Stimulated activated CD4-positive, alpha-beta T cell treated with anti-CD3 and anti-CD28 coated beads, Interleukin-12 subunit alpha, Interleukin-12 subunit beta, amount 100 ng/mL, for 48 hours (primary cell): ENCODE data around the gene CCL15.
"Not testable (repeated sequence)": the region's sequence is repeated elsewhere in the genome, so short reads cannot be mapped to it uniquely, and the experiment has no call there.

Source experiments
- DNase-seq, 3 donors: peaks; one replicate each; pipeline ENCODE4 v3.0.0-alpha.2; 2020; ENCODE audit warnings: low read depth in 2 of 3, low spot score in 1 of 3

Gene CCL15, protein sequence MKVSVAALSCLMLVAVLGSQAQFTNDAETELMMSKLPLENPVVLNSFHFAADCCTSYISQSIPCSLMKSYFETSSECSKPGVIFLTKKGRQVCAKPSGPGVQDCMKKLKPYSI

DNA sequence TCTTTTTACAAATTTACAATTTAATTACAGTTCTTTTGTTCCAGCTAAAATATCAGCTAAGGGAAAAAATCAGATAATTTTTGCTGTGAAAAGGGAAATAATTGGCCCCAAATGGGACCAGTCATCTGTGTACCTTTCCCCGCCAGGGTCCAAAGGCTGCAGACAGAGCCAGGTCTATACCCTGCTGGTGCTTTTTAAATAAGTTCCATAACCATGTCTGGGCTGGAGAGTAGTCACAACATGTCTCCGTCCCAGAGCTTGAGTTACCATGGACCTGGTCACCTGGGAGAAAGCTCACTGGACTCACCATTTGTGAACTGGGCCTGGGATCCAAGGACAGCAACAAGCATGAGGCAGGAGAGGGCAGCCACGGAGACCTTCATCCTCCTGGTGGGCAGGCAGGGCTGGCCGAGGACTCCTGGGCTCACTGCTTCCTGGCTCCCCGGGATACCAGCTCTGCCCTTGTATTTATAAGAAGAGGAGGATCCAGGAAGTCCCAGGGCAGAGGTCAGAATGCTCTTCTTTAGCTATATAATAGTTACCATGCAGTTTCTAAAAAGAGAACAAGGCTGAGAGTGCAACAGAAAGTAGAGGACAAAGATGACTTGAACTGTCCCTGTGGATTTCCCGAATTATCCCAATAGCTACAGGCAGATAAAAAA is at the start of gene CCL15:
Gene CCL15, minus strand, starts transcription at position 444 of the 662 bp plus-strand sequence. Its CDS starts 61 bp downstream, at position 383.
- no peak for DNase-seq

DNA sequence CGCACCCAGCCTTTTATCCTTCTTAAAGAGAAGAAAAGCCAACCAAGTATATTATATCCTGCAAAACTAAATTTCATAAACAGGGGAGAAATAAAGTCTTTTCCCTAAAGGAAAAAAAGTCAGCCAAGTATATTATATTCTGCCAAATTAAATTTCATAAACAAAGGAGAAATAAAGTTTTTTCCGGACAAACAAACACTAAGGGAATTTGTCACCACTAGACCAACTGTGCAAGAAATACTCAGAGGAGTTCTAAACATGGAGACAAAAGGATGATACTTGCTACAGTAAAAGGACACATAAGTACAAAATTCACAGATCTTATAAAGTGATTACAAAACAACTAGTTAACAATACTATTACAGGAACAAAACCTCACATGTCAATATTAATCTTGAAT is 48.3 kb upstream of the CCL15 start:
- no peak for DNase-seq

- no peak for DNase-seq
Observed at GRCh38 chr17:36048066-36048465, 46.7 kb upstream of the CCL15 start.

DNA sequence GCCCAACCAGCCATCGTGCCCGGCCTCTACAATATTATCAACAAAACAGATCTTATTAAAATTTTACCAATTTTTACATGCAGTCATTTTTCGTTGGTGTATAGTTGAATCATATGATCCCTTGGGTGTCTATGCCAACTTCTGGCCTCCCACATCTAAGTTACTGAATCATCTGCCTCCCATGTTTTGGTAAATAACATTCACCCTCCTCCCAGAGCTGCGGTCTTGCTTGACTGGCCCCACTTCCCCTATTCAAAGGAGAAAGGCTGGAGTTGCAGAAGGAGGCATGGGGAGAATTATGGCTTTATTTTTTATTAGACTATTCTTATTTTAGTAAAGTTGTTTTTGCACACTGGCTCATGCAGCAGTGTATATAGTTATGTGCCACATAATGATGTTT is 34.9 kb upstream of the CCL15 start:
- no peak for DNase-seq

DNA sequence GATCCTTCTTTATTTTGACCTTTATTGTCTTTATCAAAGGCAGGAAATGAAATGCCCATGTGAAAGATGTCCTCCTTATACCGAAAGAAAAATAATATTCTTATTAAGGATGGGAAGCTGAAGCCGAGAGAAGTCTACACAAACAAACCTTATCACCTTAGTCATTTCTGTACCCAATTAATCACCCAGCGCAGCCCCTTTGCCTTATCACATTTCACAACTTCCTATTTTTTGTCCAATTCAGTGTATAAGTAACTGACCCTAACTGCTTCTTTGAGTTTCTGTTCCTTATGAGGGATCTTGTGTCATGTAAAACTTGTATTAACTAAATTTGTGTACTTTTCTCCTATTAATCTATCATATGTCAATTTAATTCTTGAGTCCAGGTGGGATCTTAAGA is 32.8 kb upstream of the CCL15 start:
- DNase-seq, result no peak

DNA sequence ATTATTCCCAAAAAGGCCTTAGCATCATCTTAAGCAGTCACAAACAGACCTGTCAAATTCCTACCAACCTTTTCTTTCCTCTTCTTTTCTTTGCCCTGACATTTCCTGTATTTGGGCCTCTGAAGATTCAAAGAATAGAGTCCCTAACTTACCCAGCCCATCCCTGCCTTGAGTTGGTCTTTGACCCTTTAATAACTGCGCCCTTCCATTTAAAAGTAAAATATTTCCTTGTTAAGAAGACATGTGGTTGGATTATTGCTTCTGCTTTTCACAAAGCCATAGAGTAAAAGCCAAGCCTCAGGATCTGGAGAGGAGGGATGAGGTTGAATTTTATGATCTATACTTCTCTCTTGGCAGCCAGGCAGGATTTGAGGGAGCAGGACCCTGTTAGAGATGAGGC is 29.6 kb upstream of the CCL15 start:
- no peak for DNase-seq

- no peak for DNase-seq
Observed at GRCh38 chr17:36027761-36028160, 26.4 kb upstream of the CCL15 start.

DNA sequence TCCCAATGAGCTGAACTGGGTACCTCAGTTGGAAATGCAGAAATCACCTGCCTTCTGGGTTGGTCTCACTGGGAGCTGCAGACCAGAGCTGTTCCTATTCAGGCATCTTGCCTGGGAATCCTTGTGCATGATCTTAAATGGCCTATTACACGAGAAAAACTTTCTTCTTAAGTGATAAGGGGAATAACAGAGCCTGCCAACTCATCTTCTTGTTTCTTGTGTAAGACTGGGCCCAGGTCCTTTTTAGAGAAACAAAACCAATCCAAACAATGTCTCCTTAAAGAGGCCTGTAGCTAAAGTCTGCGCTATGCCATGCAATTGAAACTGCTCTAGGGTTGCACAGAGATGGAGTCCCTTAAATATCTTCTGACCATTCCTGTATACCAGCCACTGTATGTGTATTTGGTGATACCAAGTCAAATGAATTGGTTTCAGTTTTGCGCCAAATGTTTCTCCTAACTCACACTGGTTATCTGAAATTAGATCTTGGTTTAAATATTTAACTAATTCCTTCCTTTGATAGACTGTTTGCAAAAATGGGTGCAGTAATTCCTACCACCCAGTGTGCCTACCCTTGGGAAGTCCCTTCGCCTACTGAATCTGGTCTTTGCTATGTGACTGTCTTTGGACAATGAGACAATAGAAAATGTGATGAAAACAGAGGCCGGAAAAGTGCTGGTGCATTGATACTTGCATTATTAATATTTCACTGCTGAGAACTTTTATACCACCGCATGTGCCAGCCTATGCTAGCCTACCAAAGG is 22.9 kb upstream of the CCL15 start:
- no peak for DNase-seq

GRCh38 chr17:36019423-36019822 is 18.1 kb upstream of the CCL15 start:
- no peak for DNase-seq

GRCh38 chr17:36017799-36018198 is 16.4 kb upstream of the CCL15 start, which contains the start of gene CCL23:
Gene CCL23 (minus strand): TSS chr17:36017972. CDS start chr17:36017897, 75 bp downstream.
- no peak for DNase-seq

GRCh38 chr17:36016555-36016954 is 15.2 kb upstream of the CCL15 start:
- no peak for DNase-seq

DNA sequence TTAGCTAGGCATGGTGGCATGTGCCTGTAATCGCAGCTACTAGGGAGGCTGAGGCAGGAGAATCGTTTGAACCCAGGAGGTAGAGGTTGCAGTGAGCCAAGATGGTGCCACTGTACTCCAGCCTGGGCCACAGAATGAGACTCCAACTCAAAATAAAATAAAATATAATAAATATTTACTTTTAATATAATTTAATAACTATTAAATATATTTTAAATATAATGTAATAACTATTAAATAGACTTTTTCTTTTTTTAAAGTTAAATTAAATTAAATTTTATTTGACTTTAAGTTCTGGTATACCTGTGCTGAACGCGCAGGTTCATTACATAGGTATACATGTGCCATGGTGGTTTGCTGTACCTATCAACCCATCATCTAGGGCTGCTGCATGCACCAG is 14.5 kb upstream of the CCL15 start:
- DNase-seq, result not testable (repeated sequence)

GRCh38 chr17:36014946-36015345 is 13.6 kb upstream of the CCL15 start:
- DNase-seq, result no peak

DNA sequence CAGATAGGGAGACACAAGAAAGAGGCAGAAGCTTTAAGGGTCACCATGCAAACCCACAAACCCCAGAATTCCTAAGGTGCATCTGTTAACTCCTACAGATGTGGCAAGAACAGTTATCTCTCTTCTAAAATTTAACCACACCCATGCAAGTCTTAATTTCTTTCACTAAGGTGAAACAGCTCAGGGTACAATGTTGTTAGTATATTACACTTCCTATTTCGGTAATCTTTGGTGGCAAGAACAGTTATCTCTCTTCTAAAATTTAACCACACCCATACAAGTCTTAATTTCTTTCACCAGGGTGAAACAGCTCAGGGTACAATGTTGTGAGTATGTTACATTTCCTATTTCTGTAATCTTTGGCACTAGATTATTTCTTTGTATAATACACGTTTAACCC is 9.8 kb upstream of the CCL15 start:
- DNase-seq, result no peak

- DNase-seq, result no peak
Observed at GRCh38 chr17:36008998-36009665, 7.8 kb upstream of the CCL15 start.

DNA sequence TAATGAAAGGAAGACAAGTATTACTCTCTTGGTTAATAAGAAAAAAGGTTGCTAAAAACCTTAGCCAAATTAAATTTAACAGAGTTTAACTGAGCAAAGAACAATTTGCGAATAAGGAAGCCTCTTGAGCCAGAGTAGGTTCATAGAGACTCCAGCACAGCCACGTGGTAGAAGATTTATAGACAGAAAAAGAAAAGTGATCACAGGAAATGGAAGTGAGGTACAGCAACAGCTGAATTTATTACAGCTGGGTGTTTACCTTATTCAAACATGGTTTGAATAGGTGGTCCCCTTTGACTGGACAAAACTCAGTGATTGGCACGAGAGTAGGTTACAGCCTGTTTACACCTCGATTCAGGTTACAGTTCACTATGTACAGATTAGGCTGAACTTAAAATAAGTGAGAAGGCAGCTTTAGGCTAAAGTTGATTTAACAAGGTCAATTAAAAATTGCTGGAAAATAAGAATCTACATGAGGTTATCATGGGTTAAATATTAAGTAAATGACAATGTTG is 3.3 kb upstream of the CCL15 start:
- DNase-seq, result no peak

GRCh38 chr17:36002631-36003030 is 1.3 kb upstream of the CCL15 start:
- no peak for DNase-seq

GRCh38 chr17:36001862-36002603 is 680 bp upstream of the CCL15 start:
- DNase-seq, result no peak

GRCh38 chr17:36000732-36001109 is 632 bp downstream of the CCL15 start:
- no peak for DNase-seq

DNA sequence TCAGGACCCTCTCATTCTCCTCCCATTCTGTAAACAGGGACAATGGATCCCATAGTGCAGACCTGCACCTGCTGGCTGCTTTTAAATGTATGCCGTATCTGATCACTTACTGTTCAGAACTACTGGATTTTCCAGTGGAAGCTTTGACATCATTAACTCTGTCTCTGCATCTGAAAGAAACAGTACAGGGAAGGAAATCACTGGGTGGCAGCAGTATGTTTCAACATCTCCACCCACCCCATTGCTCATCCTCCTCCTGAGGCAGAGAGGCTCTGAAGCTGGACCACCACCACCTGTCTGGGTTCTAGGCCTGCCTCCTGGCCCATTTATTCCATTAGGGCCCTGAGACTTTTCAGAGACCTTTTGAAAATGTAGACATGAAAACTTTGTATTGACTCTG is 2.6 kb downstream of the CCL15 start:
- no peak for DNase-seq

- DNase-seq, result no peak
Observed at GRCh38 chr17:35998018-35998545, 3.3 kb downstream of the CCL15 start.
